AG09319 (cell line): ENCODE results near the gene VPS33B.
A peak's percentile ranks its signal among the peaks of the same experiment; 100 is the strongest.

Source experiments
- DNase-seq: peaks from one replicate; pipeline ENCODE4 v3.0.0-alpha.2; 2010; ENCODE audit warnings: low read depth; ENCODE audit errors: extremely low read depth
- CTCF ChIP-seq: IDR thresholded peaks from 2 replicates; pipeline ENCODE4 v1.5.1; 2011; ENCODE audit warnings: low read depth, mild to moderate bottlenecking, inconsistent platforms, low read length, moderate library complexity

The VPS33B gene

DNA sequence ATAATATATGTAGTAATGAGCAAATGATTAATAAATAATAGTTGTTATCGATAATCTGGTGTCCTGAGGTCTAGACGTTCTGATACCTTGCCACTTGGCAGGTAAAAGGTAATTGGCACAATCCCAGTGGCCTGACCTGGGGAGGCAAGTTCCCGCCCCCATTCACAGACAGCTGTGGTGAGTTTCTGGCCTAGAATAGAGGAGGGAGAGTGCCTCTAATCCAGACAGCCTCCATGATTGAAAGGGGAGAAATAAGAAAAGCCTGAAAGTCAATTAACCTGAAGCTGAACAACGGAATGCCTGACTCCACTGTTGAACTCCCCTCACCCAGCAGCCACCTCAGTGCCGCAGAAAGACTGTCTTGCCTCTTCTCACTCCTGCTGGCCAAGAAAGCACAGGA is 39.6 kb upstream of the VPS33B start:
- no peak for TF ChIP-seq CTCF
- no peak for DNase-seq

GRCh38 chr15:91061230-91061629 is 38.8 kb upstream of the VPS33B start:
- no peak for TF ChIP-seq CTCF
- no peak for DNase-seq

DNA sequence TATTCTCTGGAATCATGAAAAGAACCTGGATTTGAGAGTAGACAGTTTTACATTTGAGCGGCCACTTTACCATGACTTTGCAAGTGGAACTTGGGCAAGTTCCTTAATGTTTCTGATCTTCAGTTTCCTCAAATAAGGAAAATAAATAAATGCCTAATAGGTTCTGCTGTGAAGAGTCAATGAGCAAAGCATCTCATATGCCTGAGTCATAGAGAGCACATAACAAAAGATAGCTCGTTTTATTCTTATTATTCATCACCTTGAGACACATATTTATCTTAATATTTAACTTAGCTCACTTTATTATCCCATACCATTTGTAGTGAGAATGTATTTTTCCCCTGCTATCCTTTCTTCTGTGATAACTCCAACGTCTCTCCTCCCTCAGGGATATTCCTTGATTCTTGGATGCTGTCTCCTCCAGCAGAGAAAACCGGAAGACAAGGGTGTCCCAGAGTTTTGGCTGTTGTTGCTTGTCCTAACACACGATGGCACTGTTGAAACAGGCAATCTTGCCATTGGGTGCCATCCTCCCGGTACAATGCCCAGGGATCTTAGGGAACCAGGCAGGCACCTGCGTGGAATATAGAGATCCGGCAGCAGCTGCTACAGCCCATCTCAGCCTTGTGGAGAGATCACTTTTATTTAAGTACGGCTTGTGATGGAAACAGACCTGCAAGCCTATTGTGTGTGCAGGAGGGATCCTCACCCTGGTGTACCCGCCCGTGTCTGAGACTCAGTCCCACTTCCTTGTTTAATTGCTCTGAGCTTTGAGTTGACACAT is 33.3 kb upstream of the VPS33B start:
- peak; percentile 77 for TF ChIP-seq CTCF
- peak; percentile 8 for DNase-seq

DNA sequence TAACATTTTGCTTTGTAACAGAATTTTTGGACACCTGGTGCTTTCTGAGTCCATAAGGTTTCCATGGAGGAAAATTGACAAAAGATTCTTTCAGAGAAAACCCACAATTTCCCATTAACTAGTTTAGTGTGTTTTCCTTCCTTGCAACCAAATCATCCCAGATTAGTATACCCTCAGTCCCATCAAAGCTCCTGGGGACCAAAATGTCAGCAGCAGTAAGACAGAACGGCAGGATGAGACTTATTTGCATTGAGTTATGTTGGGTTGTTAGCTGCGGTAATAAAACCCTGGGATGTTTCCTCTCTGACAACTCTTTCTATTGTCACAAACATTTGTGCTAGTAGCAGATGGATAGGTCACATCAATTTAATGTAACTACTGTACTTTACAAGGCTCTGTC is 32.4 kb upstream of the VPS33B start:
- no peak for TF ChIP-seq CTCF
- DNase-seq, result no peak

- no peak for DNase-seq
- no peak for TF ChIP-seq CTCF
Measured at GRCh38 chr15:91051248-91051647, 28.9 kb upstream of the VPS33B start.

DNA sequence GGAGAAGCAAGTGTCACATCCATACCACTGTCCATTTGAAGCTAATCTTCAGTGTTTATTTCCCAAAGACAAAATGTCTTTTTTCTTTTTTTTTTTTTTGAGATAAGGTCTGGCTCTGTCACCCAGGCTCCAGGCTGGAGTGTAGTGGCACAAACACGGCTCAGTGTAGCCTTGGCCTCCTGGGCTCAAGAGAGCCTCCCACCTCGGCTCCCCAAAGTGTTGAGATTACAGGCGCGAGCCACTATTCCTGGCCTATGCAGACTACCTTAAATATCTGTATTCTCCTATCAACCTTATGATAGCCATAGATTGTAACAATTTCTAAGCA is 27.7 kb upstream of the VPS33B start:
- no peak for TF ChIP-seq CTCF

DNA sequence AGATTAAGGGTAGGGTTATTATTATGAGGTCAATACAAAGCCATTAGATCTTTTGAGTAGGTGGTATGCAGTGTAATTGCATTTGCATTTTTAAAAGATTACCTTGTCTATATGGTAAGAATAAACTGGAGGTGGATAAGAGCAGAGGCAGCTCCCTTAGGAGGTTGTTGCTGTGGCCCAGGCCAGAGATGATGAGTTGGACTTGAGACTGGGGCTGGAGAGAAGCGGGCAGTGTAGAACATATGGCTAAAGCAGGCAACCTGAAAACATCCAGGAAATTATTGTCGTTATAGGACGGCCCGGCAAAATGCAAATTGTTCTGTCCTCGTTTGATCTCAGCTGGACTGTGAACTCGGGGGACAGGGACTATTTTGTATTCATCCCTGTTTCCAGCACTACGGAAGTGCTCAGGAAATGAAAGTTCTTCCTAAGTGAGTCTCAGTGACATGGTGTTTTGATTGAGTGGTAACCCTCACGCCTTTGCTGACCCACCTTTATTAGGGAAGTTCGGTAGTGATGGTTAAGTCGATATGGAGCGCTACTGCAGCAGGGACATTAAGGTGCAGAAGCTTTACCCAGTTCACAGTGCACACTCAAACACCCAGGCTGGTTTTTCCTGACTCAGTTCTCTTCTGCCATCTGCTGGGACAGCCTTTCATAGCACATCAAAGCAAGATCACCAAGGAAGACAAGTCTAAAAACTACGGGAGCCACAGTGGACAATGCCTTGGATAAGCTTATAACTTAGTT is 27.2 kb upstream of the VPS33B start:
- peak; percentile 44 for DNase-seq
- TF ChIP-seq CTCF, result peak; percentile 85

More for the DNA sequence above, 27.7 kb upstream of the VPS33B start:
- no peak for DNase-seq
